NCI-H2029 treated with DMSO at 0.1 percent for 48 hours (cell line): ENCODE measurements around the gene POLQ.
"Not testable (repeated sequence)": the region's sequence is repeated elsewhere in the genome, so short reads cannot be mapped to it uniquely, and the experiment has no call there.

ENCODE experiments used
- DNase-seq: peaks from one replicate; lab custom pipeline; 2025; lab: John Stamatoyannopoulos, UW

Gene POLQ

DNA sequence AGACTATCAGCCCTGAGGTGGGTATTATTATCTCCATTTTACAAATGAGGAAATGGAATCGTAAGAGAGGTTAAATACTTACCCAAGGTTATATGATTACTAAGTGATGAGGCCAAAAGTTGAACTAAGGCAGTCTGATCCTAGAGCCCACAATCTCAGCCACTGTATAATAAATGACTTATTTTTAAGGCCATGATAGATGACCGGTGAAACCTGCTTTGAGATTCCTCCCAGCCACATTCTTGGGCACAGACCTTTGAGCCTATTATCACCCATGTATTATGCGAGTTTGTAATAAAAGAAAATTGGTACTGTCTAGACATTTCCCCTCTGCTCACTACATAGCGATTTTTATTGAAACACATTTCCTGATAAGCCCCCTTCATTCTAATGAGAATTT is 37.4 kb downstream of the POLQ start:
- no peak for DNase-seq

DNA sequence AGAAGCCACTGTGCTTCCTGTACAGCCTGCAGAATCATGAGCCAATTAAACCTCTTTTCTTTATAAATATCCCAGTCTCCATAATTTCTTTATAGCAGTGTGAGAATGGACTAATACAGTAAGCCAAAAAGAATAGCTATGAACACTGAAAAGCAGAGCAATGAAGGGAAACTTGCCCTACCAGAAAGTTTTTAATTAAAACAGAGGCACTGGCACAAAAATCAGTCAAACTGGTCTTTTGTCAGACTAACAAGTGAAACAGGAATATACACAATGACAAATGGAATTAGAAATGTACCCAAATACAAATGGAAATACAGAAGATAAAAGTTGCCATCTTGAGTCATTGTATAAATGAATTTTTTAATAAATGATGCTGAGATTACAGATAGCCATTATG is 40.5 kb downstream of the POLQ start:
- DNase-seq, result no peak

DNA sequence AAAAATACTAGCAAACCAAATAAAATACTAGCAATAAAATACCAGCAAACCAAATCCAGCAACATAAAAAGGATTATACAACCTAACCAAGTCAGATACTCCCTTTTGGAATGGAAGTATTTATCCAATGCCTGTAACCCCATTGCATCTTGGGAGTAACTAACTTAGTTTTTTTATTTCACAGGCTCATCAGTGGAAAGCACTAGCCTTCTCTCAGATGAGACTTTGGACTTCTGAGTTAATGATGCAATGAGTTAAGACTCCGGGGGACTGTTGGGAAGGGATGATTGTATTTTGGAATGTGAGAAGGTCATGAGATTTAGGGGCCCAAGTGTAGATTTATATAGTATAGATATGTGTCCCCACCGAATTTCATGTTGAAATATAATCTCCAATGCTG is 41.2 kb downstream of the POLQ start:
- no peak for DNase-seq

DNA sequence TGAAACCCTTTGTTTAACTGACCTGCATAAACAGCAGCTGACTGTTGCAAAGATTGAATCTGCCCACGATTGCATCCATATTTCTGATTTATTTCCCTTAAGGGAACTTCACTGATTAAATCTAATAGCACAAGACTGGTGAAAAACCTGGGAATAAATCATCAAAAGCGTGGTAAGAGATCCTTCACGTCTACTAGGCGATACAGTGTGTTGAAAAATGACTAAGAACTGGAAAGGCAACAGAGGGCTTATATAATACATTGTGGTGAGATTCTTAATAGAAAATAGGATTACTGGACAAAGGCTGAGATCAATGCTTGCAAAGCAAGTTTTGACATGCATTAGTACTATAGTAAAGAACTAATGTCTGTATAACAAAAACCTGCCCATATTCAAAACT is 49.0 kb downstream of the POLQ start:
- no peak for DNase-seq

DNA sequence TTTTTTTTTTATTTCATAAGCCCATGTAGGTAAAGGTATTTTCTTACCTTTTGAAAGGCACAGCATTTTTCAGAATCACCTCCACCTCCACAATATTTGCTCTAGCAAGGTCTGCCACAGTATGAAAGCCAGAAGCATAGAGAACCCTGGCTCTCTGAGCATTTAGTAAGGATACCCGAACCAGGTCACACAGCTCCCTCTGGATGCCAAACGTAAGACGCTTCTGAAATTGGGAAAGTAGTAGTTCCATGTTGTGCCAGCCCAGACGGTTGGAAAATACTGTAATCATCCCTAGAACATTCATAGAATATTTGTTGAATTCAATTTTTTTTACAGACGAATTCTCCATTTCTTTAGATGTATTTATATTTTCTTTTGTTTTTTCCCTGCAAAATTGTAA is 52.4 kb downstream of the POLQ start:
- DNase-seq, result no peak

DNA sequence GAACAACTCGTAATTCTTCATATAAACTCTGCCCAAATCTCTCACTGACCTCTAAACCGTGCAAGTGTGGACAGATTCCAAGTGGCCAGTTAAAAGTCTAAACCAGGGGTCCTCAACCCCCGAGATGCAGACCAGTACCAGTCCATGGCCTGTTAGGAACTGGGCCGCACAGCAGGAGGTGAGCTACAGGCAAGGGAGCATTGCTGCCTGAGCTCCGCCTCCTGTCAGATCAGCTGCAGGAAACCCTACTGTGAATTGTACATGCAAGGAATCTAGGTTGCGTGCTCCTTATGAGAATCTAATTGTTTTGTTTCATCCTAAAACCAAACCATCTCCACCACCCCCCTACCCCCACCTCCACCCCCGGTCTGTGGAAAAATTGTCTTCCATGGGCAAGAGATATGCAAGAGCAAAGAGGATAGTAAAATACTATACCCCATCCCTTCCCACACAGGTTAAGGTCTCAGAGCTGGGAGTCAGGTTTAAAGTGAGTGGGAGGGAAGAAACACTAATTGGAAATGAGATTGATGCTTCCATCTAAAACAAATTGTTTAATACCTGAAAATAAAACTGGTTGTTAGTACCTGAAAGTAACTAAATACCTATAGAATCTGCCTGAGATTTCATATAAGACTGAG is 54.0 kb downstream of the POLQ start:
- DNase-seq, result no peak

DNA sequence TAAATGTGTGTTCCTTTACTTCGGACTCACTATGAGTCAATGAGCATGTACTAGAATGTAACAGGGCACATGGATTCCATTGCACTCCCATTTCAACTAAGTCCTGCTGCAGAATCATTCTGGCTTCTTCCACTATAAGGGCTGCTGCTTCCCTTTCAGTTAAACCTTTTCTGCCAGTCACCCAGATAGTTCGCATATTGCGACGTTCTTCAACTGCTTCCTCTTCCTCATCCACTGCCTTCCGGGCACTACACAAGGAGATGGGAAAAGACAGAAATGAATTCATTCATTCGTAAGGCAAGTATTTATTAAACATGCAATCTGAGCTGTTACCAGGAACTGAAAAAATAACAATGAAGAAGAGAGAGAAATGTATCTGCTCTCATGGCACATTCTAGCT is 55.6 kb downstream of the POLQ start:
- no peak for DNase-seq

DNA sequence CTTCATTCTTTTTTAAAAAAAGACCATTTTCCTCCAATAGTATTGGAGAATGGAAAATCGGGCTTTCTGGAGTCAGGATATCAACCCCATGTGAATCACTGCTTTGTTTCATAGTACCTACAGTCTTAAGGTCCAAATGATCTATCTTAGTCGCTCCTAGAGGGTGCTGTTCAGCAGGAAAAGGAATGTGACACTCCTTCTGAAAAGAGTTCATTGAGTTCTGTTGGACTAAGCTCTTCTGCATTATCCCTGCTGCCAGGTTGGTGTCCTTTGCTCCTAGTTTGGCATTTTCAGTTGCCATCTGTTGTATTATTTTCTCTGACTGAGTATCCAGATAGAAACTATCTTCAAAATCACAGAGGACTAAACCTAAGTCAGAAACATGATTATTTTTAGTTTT is 57.2 kb downstream of the POLQ start:
- no peak for DNase-seq

DNA sequence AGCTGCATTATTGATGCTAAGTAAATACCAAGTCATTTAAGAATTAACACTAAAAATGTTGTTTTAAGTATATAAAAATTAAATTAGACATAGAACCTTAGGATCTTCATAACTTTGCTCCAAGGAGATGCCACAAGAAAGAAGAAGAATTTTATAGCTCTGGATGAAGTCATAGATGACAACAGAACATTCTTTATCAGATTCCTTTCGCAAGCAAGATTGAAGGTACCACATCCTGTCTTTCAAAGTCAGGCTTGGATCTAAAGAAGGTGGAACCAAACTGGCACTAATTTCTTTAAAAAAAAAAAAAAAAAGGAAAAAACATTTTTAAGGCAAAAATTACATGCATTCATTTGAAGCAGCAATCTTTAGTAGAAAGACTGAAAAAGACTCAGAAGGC is 62.5 kb downstream of the POLQ start:
- DNase-seq, result no peak

DNA sequence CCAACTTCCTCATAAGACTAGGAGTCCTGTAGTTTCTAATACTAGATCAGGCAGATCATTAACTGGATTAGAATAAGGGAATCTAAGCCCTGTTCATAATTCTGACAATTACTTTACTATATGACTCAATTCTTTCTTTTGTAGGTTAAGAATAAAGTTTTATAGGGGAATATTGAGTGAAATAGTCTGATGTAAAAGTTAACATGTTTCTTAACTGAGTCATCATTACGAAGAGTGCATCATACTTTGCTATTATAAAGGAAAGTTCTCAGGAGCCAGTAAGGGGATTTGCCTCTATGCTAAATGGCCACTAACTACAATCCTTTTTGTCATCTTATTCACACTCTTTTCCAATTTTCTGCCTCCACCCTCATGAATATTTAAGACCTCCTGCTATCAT is 63.1 kb downstream of the POLQ start:
- DNase-seq, result no peak

DNA sequence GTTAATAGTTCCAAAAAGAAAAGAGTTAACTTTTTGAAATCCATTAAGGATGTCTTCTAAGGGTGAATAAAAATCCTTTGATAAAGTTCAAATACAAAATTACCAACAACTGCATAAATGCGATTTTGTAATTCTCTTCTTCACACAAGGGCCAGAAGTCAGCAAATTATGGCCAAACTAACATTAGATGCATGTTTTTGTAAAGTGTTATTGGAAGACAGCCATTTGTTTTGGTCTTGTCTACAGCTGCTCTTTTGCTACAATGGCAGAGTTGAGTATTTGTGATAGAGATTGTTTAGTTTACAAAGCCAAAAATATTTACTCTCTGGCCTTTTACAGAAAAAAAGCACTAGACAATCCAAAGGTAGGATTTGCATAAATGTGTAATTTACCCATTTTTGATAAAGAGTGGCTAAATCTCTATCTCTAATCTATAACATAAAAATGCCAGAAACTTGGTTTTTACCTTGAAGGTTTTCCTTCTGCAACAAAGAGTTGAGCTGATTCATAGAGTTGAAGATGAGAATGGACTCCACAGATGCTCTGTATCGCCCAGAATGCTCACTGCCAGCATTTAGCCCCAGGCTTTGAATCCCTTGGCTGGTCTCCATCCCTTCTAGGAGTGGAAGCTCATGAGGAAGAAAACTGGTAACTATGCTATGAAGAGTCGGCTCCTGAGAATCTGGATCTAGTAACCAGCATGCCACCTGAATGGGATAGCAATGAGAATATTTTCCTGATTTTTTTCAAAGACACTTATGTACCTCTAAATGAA is 64.5 kb downstream of the POLQ start:
- DNase-seq, result no peak

DNA sequence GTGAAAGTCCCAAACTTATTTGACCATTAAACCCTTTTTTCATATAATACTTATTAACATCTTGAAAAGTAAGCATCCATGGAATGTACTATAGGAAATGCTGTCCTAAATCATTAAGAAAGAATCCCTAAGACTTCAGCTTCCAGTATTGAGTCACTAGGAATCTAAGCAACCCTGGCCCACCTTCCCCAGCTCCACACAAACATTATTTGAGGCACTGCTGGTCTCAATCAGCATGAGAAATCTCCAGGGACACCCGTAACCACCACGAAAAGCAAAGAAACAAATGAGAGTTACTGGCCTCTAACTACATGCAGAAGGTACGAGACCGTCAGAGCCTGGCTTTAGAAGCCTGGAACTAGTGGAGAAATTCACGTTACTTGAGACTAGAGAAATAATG is 68.2 kb downstream of the POLQ start:
- DNase-seq, result no peak

DNA sequence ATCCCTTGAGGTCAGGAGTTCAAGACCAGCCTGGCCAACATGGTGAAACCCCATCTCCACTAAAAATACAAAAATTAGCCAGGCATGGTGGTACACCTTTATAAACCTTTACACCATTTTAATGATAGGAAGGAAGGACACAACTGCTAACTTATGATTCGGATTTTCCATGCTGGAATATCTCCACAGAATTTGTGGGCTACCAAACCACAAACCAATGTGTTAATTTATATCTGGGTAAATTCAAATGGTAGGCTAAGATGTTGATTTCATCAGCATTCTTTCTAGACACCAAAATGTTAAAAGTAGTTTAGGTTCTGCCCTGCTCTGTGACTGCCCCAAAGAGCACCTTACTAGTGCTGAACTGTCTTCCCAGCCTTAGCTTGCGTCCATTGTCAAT is 72.8 kb downstream of the POLQ start:
- no peak for DNase-seq

DNA sequence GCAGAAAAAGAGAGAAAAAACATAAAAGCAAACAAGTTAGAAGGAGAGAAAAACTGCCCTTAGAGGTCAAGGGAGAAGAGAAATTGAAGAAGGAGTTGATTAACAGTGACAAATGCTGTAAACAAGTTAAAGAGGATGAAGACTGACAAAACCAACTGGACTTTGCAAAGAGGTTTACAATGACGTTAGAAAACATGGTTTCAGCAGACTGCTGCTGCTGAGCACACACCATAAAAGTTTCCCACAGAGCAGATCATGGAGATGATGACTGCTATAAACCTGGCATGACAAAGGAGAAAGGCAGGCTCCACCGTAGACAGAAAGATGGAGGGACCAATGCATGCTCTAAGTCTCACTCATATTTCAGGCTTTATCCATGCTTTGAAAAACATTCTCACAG is 78.7 kb downstream of the POLQ start:
- DNase-seq, result no peak

DNA sequence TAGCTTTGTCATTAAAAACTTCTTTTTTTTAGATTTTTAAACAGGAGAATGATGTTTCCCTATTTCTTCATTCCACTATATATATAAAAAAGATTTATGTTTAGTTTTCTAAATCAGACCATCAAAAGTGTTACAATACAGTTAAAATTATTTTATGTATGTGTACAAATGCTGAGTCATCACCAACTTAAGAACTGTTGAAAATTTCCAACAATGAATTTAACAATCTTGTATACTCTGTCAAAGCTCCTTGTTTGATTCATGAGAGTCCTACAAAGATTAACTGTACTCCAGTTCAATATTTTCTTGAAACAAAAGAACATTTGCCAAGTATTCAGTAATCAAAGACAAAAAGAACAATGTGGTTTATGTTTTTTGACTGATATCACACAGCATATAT is 82.0 kb downstream of the POLQ start:
- no peak for DNase-seq

DNA sequence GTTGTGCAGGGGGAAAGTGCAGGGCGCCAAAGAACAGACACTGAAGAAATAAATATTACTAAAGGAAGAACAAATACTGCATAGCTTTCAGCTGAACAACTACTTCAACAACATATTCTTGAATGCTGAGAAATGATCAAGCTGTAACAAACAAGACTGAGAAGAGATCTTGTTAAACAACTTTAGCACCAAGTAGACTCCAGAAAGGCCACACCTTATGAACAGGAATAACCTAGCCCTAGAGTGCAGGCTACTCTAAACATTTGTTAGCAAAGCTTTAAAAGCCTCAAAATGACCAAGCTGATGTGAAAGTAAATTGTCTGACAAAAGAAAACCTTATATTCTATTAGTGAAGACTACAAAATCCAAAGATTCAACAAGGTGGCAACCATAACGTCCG is 83.2 kb downstream of the POLQ start:
- DNase-seq, result no peak

DNA sequence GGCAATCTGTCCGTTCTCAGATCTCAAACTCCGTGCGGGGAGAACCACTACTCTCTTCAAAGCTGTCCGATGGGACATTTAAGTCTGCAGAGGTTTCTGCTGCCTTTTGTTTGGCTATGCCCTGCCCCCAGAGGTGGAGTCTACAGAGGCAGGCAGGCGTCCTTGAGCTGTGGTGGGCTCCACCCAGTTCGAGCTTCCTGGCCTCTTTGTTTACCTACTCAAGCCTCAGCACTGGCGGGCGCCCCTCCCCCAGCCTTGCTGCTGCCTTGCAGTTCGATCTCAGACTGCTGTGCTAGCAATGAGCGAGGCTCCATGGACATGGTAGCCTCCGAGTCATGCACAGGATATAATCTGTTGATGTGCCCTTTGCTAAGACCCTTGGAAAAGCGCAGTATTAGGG is 94.0 kb downstream of the POLQ start:
- DNase-seq, result not testable (repeated sequence)

DNA sequence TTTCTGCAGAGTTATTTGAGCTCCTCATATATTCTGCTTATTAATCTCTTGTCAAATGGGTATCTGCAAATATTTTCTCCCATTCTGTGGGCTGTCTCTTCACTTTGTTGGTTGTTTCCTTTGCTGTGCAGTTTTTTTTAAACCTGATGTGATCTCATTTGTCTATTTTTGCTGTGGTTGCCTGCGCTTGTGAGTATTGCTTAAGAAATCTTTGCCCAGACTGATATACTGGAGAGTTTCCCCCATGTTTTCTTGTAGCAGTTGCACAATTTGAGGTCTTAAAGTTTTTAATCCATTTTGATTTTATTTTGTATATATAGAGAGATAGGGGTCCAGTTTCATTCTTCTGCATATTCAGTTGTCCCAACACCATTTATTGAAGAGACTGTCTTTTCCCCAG is 102.3 kb downstream of the POLQ start:
- DNase-seq, result no peak

DNA sequence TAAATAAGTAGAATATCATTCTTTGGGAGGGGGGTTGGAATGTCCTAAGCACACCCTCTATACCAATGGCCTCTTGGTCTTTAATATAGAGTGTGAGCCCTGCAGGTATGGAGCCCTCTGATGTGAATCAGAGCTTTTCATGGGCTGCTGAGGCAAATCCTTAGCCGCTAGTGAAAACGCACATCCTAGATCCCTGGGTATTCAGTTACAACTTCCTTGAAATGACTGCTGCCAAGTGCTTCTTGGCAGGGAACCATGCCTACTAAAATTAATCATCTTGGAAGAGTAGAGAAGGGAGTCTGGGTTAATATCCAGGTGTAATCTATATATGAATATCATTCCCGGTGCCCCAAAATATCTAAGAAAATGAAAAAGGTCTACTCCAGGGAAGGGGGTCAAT is 109.1 kb downstream of the POLQ start:
- peak; percentile 70 for DNase-seq

DNA sequence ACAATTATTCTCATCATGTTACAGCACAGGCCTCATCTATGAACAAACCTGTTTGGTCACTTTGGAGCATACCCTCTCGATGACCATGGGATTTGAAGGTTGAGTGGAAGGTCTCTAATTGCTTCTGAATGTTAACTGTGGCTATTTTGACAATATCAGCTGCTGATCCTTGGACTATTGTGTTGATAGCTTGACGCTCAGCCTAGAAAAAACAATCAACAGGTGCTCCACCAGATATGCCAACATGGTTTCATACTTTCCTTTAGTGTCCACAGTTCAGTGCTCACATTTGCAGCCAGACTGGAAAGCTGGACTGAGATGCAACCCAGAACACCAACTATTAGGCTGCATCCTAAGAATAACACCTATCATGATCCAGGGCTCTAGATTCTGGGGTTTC is 109.7 kb downstream of the POLQ start:
- DNase-seq, result peak; percentile 45

DNA sequence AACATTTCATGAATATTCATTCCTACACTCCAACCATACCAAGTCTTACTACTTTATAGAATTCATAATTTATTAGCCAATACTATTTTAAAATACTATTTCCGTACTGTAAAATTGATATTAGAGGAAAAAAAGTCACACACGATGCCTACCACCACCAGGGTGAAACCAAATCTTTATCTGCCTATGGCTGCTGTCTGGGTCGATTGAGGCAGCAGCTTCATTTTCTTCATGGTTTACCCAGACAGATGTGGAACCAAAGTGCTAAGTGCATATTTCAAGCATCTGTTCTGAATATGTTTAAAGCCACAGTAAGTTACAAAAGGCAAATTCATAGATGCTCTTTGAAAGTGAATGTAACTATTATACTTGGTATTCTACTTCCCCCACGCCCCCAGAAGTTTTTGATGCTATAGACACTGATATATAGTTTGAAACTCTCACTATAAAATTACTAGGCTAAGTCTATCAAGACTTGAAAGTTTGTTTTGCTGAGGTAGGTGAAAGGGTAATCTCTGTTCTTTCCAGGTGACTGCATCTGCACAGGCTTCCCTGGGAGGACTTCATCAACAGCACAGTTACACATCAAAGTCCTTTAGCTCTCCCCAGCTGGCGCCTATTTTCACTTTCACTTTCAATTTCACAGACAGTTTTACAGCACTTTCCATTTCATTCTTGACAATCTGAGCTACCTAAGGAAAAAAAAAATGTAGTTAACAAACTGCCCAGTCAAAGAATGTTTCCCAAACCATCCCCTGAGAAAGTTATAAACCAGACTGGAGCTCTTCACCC is 113.9 kb downstream of the POLQ start:
- DNase-seq, result peak; percentile 69

DNA sequence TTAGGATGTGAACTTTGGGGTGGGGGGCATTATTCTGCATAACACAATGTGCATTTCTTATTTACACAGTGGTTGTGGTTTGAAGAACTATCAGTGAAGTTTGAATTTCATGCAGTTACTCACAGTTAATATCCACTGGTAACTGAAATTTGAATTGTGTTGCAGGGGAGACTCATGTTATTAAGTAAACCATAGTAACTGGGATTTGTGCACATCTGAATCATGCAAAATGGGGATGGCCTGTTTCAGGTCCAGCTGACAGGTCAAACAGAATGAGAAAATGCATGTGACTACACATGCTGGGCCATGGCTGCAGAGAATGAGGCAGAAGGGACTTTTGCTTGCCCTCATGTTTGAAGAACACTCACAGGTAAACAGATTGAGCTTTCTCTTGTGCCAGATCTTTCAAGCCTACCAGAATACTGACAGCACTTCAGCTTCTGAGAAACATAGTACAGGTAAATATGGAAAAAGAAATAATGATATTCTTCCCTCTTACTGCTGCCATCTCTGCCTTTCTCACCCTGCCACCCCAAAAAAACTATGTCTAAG is 115.0 kb downstream of the POLQ start:
- DNase-seq, result no peak

DNA sequence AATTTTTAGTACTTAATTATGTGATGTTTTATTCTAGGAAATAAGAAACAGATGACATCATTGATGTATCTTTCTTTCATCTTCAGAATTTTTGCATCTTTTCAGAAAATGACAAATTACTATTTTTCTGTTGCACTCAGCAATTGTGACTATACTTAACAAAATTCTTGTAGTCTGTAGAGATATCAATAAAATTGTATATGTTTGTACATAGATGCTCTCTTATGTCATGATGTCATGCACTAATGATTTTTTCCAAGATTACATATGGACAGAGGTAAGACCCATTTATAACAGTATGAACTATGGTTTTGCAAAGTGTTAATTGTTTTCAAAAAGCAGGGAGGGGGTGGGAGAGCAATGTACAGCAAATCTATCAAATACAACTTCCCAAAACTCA is 121.2 kb downstream of the POLQ start:
- DNase-seq, result no peak
